LNCaP clone FGC (cell line): ENCODE results near the gene MOB3B.

Source experiments
- DNase-seq: peaks from one replicate; pipeline ENCODE4 v3.0.0-alpha.2; 2011; ENCODE audit warnings: low read depth
- H3K4me3 ChIP-seq: 2 replicates; pipeline ENCODE4 v1.5.1; 2011; ENCODE audit warnings: mild to moderate bottlenecking, low read depth, low read length, control low read depth
- TF ChIP-seq, protein P1 (sequence below): IDR thresholded peaks from 2 replicates; pipeline ENCODE4 v1.5.1; 2012; ENCODE audit warnings: mild to moderate bottlenecking; ENCODE audit not compliant: control insufficient read depth, insufficient read depth; ENCODE audit errors: extremely low read depth

The MOB3B gene

DNA sequence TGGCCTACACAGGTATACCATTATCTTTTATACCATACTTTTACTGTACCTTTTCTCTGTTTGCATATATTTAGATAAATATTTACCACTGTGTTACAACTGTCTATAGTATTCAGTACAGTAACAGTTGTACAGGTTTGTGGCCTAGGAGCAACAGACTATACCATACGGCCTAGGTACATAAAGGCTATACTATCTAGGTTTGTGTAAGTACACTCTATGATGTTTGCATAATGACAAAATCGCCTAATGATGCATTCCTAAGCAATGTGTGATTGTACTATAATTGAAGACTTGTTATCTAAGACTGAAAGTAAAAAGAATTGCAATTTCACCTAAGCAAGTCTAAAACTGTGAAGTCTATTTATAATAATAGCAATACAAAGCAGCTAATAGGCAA lies 39.8 kb upstream of the MOB3B start:
- DNase-seq: peak; percentile 52
- H3K4me3 ChIP-seq: no peak overlapping the region
- TF ChIP-seq, protein P1, sequence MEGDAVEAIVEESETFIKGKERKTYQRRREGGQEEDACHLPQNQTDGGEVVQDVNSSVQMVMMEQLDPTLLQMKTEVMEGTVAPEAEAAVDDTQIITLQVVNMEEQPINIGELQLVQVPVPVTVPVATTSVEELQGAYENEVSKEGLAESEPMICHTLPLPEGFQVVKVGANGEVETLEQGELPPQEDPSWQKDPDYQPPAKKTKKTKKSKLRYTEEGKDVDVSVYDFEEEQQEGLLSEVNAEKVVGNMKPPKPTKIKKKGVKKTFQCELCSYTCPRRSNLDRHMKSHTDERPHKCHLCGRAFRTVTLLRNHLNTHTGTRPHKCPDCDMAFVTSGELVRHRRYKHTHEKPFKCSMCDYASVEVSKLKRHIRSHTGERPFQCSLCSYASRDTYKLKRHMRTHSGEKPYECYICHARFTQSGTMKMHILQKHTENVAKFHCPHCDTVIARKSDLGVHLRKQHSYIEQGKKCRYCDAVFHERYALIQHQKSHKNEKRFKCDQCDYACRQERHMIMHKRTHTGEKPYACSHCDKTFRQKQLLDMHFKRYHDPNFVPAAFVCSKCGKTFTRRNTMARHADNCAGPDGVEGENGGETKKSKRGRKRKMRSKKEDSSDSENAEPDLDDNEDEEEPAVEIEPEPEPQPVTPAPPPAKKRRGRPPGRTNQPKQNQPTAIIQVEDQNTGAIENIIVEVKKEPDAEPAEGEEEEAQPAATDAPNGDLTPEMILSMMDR: no peak

DNA sequence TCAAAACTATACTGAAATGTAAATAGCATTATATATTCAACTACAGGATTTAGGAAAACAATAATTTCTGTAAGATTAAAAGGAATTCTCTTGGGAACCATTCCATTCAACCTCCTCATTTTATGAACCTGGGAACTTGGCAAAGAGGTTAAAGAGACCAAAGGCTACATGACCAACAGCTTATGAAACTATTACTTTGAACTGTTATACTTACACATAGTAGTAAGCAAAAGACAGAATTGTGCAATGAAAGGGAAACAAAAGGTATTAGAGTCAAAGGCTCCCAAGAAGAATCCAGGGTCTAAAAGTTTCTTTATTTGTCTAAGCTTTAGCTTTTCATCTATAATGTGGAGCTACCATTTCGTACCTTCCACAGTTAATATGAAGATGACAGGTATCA lies 36.5 kb upstream of the MOB3B start:
- no peak for DNase-seq
- TF ChIP-seq, protein P1: no peak
- H3K4me3 ChIP-seq: no peak overlapping the region

DNA sequence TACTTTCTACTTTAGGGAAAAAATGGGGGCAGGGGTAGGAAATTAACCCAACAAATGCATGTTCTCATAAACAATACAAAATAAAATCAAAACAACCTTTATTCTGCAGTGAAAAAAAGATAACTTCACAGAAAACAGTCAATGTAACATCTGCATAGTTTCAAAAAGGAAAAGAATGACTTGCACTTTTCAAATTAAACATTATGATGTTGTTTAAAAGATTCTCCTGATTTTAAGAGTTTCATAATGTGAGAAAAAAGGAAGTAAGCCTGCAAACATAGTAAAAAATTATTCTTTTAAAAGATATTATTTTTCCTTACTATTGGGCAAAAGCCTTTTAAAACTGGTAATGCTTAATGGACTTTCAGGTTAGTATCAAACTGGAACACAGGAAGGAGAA lies 36.1 kb upstream of the MOB3B start:
- no peak overlapping the region for H3K4me3 ChIP-seq
- DNase-seq: no peak
- TF ChIP-seq, protein P1: no peak

DNA sequence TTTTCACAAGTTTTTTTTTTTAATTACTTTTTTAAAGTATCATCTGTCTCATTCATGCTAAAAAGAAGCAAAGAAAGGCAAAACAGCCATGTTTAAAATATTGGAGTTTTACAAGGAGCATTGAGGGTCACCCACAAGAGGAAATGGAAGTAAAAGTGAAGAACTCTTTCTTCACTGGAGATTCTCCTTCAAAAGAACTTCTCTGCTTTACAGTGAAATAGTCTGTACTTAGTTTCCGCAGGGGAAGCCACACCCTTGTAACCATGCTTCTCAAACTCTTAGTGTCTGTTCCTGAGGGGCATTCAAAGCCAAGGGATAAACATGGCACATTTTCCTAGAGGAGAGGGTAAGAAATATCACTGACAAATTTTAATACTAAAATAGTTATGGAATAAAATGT lies 35.1 kb upstream of the MOB3B start:
- TF ChIP-seq, protein P1: no peak
- H3K4me3 ChIP-seq: no peak overlapping the region
- DNase-seq: no peak

DNA sequence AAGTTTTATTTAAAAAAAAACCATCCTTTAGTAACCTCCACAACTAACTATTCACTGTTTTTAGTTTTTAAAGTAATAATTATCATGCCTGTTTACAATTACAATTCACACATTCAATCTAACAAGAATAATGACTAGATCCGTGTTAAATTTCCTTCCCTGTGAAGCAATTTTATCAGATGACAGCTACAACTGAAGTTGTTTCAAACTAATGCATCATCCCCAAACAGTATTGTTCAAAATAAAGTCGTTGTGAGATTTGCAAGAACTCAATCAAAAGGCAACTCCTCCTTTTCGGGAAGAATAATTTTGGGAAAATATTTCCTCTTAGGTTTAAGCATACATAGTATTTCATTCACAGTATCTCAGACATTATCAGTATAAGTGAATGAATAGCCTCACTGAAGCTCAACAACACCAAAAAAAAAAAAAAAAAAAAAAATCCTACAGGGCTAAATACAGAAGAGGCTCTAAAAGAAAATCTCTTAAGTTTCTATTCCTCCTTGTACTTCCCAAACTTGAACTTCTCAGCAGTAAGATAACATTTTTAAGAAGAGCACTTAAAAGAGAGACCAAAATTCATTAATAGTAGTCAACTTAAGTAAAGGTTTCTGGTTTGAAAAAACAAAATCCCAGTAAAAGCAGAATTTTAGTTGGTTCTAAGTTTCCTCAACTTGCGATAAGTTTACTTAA lies 34.3 kb upstream of the MOB3B start:
- no peak for DNase-seq
- TF ChIP-seq, protein P1: no peak
- no peak overlapping the region for H3K4me3 ChIP-seq

DNA sequence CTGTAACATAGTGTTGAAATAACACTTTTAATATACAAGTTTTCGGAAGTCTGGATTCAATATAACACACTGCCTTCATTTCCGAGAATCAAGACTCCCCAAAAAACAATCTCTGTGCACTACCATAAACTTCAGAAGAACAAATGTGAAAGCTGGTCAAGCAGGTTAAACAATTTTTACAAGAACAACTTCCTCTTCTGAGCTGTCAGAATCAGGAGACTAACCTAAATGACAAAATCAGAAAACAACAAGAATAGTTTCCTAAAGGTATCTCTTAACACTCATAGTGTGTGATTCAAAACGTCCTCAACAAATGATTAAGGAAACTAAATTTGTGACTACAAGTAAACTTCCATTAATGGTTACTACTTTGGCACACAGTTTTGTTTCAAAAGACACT lies 32.1 kb upstream of the MOB3B start:
- H3K4me3 ChIP-seq: no peak overlapping the region
- TF ChIP-seq, protein P1: no peak
- peak; percentile 54 for DNase-seq

DNA sequence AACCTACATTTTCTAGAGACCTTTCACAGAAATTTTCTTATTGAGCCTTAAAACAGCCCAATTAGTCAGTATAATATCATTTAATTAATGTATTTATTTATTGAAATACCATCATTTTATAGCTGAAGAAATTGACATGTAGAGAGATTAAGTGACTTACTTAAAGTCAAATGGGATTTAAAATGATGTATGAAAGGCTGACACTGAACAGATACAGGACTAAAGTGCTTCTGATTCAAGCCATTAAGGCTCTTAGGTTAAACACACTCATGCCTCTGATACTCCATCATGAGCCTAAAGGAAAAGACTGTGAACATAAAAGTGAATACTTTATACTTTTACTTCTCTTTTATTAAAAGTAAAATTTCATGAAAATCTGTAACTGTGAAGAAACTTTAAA lies 30.8 kb upstream of the MOB3B start:
- no peak overlapping the region for H3K4me3 ChIP-seq
- TF ChIP-seq, protein P1: no peak

More for the DNA sequence above, 30.8 kb upstream of the MOB3B start:
- no peak for DNase-seq
